Choroid plexus epithelial cell (primary cell): ENCODE measurements around the gene VTA1.
"Not testable (repeated sequence)": the region's sequence is repeated elsewhere in the genome, so short reads cannot be mapped to it uniquely, and the experiment has no call there.

ENCODE experiments used
- DNase-seq: peaks from one replicate; pipeline ENCODE4 v3.0.0-alpha.2; 2010; ENCODE audit warnings: low read depth
- H3K4me3 ChIP-seq: 2 replicates; pipeline ENCODE4 v1.5.1; 2011; ENCODE audit warnings: low read depth, mild to moderate bottlenecking, control low read depth, low read length, moderate library complexity
- TF ChIP-seq, protein P1 (sequence below): conservative IDR thresholded peaks from 2 replicates; pipeline ENCODE4 v1.5.1; 2011; ENCODE audit warnings: low read depth, mild to moderate bottlenecking, control low read depth, inconsistent platforms, low read length, moderate library complexity

VTA1 gene

DNA sequence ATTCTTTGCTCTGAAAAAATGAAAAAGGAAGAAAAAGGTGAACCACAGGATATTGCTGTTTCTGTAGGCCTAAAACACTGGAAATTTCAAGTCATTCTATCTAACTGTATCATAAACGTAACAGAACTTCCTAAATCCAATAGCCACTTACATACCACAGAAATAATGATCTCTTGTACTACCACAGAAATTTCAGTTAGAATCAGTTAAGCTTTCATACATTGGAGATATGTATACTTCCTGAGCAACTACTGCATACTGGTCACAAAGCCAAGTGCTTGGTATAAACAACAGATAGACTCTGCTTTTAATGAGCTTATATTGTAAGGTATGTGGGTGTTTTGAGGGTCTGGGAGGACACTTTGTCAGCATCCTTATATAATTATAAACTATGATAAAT is 38.6 kb downstream of the VTA1 start:
- H3K4me3 ChIP-seq: no peak overlapping the region
- TF ChIP-seq, protein P1, sequence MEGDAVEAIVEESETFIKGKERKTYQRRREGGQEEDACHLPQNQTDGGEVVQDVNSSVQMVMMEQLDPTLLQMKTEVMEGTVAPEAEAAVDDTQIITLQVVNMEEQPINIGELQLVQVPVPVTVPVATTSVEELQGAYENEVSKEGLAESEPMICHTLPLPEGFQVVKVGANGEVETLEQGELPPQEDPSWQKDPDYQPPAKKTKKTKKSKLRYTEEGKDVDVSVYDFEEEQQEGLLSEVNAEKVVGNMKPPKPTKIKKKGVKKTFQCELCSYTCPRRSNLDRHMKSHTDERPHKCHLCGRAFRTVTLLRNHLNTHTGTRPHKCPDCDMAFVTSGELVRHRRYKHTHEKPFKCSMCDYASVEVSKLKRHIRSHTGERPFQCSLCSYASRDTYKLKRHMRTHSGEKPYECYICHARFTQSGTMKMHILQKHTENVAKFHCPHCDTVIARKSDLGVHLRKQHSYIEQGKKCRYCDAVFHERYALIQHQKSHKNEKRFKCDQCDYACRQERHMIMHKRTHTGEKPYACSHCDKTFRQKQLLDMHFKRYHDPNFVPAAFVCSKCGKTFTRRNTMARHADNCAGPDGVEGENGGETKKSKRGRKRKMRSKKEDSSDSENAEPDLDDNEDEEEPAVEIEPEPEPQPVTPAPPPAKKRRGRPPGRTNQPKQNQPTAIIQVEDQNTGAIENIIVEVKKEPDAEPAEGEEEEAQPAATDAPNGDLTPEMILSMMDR: no peak
- no peak for DNase-seq

- TF ChIP-seq, protein P1: no peak
- DNase-seq: peak; percentile 84
- H3K4me3 ChIP-seq: no peak overlapping the region
Observed at GRCh38 chr6:142187209-142187608, 40.1 kb downstream of the VTA1 start.

DNA sequence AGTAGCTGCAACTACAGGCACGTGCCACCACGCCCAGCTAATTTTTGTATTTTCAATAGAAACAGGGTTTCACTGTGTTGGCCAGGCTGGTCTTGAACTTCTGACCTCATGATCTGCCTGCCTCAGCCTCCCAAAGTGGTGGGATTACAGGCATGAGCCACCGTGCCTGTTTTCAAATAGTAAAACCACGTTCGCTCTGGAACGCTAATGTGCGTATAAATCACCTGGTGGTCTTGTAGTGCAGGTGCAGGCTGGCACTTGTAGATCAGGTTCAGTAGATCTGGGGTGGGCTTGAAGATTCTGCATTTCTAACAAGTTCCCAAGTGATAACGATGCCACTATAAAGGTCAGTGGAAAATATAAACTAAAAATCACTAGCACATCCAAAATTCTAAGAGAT is 41.3 kb downstream of the VTA1 start:
- TF ChIP-seq, protein P1: peak; percentile 37
- not testable (repeated sequence) for DNase-seq, H3K4me3 ChIP-seq

DNA sequence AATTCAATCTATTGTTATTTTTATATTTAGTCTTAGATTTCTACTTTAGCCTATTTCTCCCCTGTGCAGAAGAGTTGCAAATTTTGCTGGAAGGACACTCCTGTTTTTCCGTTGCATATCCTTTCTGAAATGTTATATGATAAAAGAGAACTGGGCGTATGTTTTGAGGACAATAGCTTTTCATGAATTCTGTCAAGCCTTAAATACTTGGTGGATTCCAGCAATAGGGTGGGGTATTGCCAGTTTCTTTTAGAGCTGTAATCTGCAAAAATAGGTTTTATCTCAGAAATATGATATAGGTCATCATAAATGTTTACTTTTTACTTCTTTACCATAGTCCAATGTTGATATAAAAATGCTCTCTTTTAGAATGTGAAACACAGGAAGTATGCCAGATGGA is 42.0 kb downstream of the VTA1 start:
- no peak overlapping the region for H3K4me3 ChIP-seq
- TF ChIP-seq, protein P1: no peak
- no peak for DNase-seq

DNA sequence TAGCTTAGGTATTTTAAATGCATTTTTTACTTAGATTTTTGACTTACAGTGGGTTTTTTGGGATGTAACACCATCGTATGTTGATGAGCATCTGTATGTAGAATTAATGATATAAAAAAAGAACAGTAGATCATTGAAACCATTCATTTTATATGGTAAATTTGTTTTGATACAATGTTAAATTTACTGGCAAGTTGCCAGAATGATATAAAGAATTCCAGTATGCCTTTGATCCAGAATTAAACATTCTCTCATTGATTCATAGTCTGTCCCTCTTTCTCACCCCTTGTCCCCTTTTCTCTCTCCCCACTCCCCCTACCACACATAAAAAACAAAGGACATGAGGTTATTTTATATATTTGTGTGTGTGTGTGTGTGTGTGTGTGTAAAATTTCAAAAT is 45.3 kb downstream of the VTA1 start:
- TF ChIP-seq, protein P1: no peak
- H3K4me3 ChIP-seq: no peak overlapping the region
- DNase-seq: no peak

GRCh38 chr6:142193621-142194020 is 46.6 kb downstream of the VTA1 start:
- TF ChIP-seq, protein P1: no peak
- no peak for DNase-seq
- H3K4me3 ChIP-seq: no peak overlapping the region

- TF ChIP-seq, protein P1: no peak
- peak; percentile 25 for DNase-seq
- H3K4me3 ChIP-seq: no peak overlapping the region
Observed at GRCh38 chr6:142195862-142196541, 48.9 kb downstream of the VTA1 start.
